ENCODE results near the gene PELI3.

DNA sequence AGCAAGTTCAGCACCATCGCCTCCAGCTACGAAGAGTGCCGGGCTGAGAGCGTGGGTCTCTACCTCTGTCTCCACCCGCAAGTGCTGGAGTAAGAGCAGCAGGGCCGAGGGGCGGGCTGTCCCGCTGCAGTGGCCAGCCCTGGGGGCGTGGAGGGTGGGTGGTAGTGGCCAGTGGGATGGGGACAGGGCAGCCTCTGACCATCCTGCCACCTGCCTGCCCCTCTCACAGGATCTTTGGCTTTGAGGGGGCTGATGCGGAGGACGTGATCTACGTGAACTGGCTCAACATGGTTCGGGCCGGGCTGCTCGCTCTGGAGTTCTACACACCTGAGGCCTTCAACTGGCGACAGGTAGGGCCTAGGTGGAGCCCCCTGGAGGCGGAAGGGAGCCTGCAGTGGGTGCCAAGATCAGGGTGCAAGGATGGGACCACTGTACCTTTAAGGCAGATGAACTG is 28.7 kb downstream of the PELI3 start:
- TF ChIP-seq REST (IDR thresholded peaks at IDR 0.05; ENCODE audit: insufficient read depth in 1 of 2, low read depth in 2 of 2, low read length in 2 of 2) (no peak), SIN3A (IDR thresholded peaks at IDR 0.05; ENCODE audit: borderline replicate concordance, insufficient read depth, low read length) (no peak), POLR2AphosphoS5 (IDR thresholded peaks at IDR 0.05; ENCODE audit: low read depth, low read length) (no peak), TAF1 (IDR thresholded peaks at IDR 0.05; ENCODE audit: borderline replicate concordance, insufficient read depth, low read length) (no peak)

All from PFSK-1 (cell line).